Measurements from ENCODE around the gene TMEM266. TPM values are rescaled to one million over a fixed set of nuclear protein-coding genes. Genes with fewer than 3 reads are reported as not detected.

The TMEM266 gene
- total RNA-seq, 2 donors from 2014 or later = 0.20 TPM; not detected in 1

DNA sequence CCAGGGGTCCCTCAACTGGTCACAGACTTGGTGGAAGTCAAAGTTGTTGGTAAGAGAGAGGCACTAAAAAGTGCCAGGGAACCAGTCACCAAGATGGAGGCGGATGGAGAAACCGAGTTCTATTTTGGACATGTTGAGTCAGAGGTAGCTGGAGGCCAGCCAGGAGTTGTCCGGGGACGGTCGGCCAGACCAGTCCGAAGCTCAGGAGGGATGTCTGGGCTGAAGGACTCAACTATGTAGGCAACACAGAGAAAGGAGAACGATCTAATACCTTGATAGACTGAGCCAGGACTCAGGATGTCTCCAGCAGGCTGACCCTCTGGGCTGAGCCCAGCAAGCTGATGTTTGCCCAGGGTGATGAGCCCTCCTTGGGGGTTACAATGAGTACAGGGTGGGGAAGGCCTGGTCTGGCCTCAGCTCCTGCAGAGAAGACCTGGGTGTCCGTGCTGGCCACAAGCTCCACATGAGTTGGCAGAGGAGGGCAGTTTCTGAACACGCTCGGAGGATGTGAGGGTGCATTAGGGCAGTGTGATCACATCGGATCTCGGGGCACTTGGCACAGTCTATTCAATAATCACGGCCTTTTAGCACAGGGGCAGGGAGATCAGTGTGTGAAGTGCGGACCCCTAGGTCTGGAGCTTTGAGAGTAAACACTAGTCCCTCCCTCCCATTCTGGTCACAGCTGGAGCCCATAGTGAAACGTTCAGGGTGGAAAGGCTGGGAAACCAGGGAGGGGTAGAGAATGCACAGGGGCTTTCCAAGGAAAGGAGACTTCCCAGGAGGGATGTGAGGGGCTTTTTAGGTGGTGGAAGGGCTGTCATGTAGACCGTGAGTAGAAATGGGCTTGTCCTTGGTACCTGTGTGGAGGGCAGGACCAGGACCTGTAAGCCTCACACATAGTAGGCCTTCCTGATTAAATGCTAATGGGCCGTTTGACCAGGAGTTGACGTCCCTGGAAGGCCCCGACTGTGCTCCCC lies 139.6 kb downstream of the TMEM266 start:
- peak; percentile 84 for DNase-seq (ENCODE audit: low spot score)

GRCh38 chr15:76200083-76200465 lies 140.3 kb downstream of the TMEM266 start:
- H3K36me3 ChIP-seq = no peaks in the 10 kb centered on the region
- H3K4me1 ChIP-seq = peaks cover 0 to 39% of the 10 kb centered on the region in 2 donors
- peak overlapping the region in 1 of 2 donors; percentile 63 for H3K27ac ChIP-seq
- no peak overlapping the region for H3K4me3 ChIP-seq
- H3K27me3 ChIP-seq = no peaks in the 10 kb centered on the region
- no peak for DNase-seq (ENCODE audit: low spot score)
- H3K9me3 ChIP-seq = no peaks in the 10 kb centered on the region
- no peak for TF ChIP-seq CTCF (IDR thresholded peaks at IDR 0.05)

More for the DNA sequence above, 139.6 kb downstream of the TMEM266 start:
- H3K4me1 ChIP-seq = peaks cover 0 to 39% of the 10 kb centered on the region in 2 donors
- no peaks in the 10 kb centered on the region for H3K9me3 ChIP-seq
- H3K27ac ChIP-seq = peak overlapping the region; percentile 46 to 63
- no peaks in the 10 kb centered on the region for H3K36me3 ChIP-seq
- H3K4me3 ChIP-seq = no peak overlapping the region
- TF ChIP-seq CTCF (IDR thresholded peaks at IDR 0.05) = no peak
- no peaks in the 10 kb centered on the region for H3K27me3 ChIP-seq

- Histone ChIP-seq H3K4me1 (peaks cover 0 to 37% of the 10 kb centered on the region in 2 donors), H3K4me3 (no peak overlapping the region), H3K27ac (no peak overlapping the region), H3K36me3 (no peaks in the 10 kb centered on the region), H3K9me3 (no peaks in the 10 kb centered on the region), H3K27me3 (no peaks in the 10 kb centered on the region)
- TF ChIP-seq CTCF (IDR thresholded peaks at IDR 0.05) = no peak
- DNase-seq (ENCODE audit: low spot score) = no peak
Measured at GRCh38 chr15:76200641-76201105, 140.9 kb downstream of the TMEM266 start.

DNA sequence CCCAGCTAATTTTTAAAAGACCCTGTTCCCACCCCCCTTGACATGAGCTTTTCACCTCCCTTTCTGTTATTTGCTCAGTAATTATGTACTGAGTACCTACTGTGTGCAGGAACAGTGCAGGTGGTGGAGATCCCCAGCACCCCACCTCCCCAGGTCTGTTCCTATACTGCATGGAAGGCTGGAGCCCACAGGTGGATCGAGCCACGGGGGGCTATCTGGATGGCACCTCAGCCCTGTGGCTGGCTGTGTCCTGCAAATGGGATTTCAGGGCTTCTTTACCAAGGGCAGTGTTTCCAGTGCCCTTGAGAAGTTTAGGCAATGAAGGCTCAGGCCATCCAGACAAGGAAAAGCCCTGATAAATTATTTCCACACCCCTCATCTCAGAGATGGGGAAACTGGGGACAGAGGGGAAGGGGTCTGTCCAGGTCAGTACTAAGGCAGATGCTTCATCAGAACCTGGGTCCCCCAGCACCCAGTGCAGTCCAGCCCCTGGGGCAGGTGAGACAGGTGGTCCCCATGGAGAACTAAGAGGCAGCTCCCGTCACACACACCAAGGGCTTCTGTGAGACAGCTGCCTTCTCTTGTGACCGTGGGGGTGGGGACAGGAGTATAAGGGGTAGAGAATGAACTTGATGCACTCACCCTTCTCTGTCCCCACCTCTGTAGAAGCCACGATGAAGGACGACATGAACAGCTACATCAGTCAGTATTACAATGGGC lies 141.9 kb downstream of the TMEM266 start:
- H3K36me3 ChIP-seq = no peaks in the 10 kb centered on the region
- H3K4me3 ChIP-seq = no peak overlapping the region
- DNase-seq (ENCODE audit: low spot score) = no peak
- H3K27me3 ChIP-seq = no peaks in the 10 kb centered on the region
- no peak for TF ChIP-seq CTCF (IDR thresholded peaks at IDR 0.05)
- H3K9me3 ChIP-seq = no peaks in the 10 kb centered on the region
- H3K4me1 ChIP-seq = peaks cover 0 to 31% of the 10 kb centered on the region in 2 donors
- H3K27ac ChIP-seq = no peak overlapping the region

- TF ChIP-seq CTCF (IDR thresholded peaks at IDR 0.05) = no peak
- no peak overlapping the region for H3K27ac ChIP-seq
- no peaks in the 10 kb centered on the region for H3K36me3 ChIP-seq
- peaks cover 0 to 17% of the 10 kb centered on the region in 2 donors for H3K4me1 ChIP-seq
- no peak overlapping the region for H3K4me3 ChIP-seq
- DNase-seq (ENCODE audit: low spot score) = no peak
- H3K9me3 ChIP-seq = no peaks in the 10 kb centered on the region
- no peaks in the 10 kb centered on the region for H3K27me3 ChIP-seq
Measured at GRCh38 chr15:76203346-76204108, 143.7 kb downstream of the TMEM266 start.

Data from right atrium auricular region (tissue), 2 donors.